ENCODE data around the gene RAMP3.

DNA sequence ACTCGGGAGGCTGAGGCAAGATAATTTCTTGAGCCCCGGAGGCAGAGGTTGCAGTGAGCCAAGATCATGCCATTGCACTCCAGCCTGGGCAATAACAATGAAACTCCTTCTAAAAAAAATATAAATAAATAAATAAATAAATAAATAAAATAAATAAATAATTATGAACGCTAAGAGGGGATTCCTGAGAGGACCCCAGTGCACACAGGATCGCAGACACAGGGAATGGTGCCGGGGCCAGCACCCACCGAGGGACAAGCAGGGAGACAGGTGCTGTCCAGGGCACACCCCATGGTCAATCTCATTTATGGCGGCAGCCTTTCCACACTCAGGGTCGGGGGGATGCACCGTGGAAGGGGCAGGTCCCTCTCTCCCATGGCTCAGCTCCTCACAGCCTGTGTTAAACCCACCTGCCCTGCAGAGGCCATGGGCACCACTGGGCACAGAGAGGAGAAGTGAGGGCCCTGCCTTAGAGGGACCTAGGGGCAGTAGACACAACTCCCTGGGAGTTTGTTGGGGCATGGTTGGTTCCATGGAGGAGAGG, 2.2 kb upstream of the RAMP3 start:
- no peak for TF ChIP-seq POLR2AphosphoS5 (IDR thresholded peaks at IDR 0.05; ENCODE audit: low read depth, low read length)
- no peak for TF ChIP-seq SIN3A (IDR thresholded peaks at IDR 0.05; ENCODE audit: borderline replicate concordance, insufficient read depth, low read length)

All from PFSK-1 (cell line).